SJSA1 (cell line): ENCODE measurements around the gene CCDC144A. TPM values are rescaled to one million over a fixed set of nuclear protein-coding genes. Genes with fewer than 3 reads are reported as not detected.
"Not testable (repeated sequence)": the region's sequence is repeated elsewhere in the genome, so short reads cannot be mapped to it uniquely, and the experiment has no call there.

ENCODE experiments used
- DNase-seq, 2 experiments: peaks; one replicate each; pipeline ENCODE4 v3.0.0-alpha.2; 2015 to 2020; ENCODE audit warnings: low spot score in 2 of 2, low read depth in 1 of 2
- H3K27ac ChIP-seq: fragments of 250-450 bp; sonication (Bioruptor Pico); 2 replicates; pipeline ENCODE4 v1.5.1; 2020; ENCODE audit warnings: mild to moderate bottlenecking, moderate library complexity
- H3K27me3 ChIP-seq: fragments of 250-450 bp; sonication (Bioruptor Pico); replicated peaks from 2 replicates; pipeline ENCODE4 v1.5.1; 2020; ENCODE audit warnings: mild to moderate bottlenecking, moderate library complexity
- H3K36me3 ChIP-seq: fragments of 250-450 bp; sonication (Bioruptor Pico); 2 replicates; pipeline ENCODE4 v1.5.1; 2020; ENCODE audit warnings: mild to moderate bottlenecking
- H3K4me1 ChIP-seq: fragments of 250-450 bp; sonication (Bioruptor Pico); replicated peaks from 2 replicates; pipeline ENCODE4 v1.6.1; 2021; ENCODE audit warnings: mild to moderate bottlenecking
- H3K4me3 ChIP-seq: fragments of 250-450 bp; sonication (Bioruptor Pico); 2 replicates; pipeline ENCODE4 v1.5.1; 2020; ENCODE audit warnings: mild to moderate bottlenecking
- H3K9me3 ChIP-seq: fragments of 250-450 bp; sonication (Bioruptor Pico); replicated peaks from 2 replicates; pipeline ENCODE4 v1.5.1; 2020; ENCODE audit warnings: mild to moderate bottlenecking
- total RNA-seq: library from RNA; depleted of rRNA; stranded (reverse); fragments of >200 nt; shearing (Covaris generic); gene quantifications from 2 replicates; pipeline ENCODE4 v1.2.3, GENCODE V29; 2014; rRNA removed

Gene CCDC144A
- total RNA-seq, 1 experiment from 2014 or later, result 0.61 TPM

DNA sequence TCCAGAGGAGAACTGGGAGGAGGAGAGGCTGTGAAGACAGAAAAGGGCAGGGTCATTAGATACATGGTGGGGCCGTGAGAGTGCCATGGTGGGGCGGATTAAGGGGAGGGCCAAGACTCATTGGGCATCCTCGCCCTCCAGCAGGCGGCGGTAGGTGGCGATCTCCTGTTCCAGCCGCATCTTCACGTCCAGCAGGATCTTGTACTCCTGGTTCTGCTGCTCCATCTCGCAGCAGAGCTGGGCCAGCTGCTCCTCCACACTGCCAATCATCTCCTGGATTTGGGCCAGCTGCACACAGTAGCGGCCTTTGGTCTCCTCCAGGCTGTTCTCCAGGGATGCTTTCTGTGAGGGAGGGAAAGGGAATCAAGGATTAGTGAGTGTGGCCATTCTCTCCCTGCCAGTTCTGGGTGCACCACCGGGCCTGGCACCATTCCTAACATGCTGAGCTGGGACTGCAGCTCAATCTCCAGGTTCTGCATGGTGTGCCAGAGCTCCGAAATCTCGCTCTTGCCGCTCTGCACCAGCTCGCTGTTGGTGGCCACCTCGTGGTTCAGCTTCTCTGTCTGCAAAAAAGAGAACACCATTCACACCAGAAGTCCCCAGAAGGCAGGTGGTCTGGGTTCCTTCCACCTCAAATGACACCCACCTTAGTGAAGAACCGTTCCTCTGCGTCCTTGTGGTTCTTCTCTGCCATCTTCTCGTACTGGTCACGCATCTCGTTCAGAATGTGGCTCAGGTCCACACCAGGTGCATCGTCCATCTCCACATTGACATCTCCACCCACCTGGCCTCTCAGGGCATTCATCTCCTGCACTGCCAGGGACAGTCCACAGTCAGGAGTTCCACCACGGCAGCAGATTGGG lies 129.0 kb downstream of the CCDC144A start:
- no peaks in the 10 kb centered on the region for H3K4me1 ChIP-seq
- DNase-seq, result no peak
- no peaks in the 10 kb centered on the region for H3K9me3 ChIP-seq
- no peak overlapping the region for H3K27ac ChIP-seq
- no peaks in the 10 kb centered on the region for H3K36me3 ChIP-seq
- no peaks in the 10 kb centered on the region for H3K27me3 ChIP-seq
- no peak overlapping the region for H3K4me3 ChIP-seq

- H3K4me3 ChIP-seq, result no peak overlapping the region
- no peaks in the 10 kb centered on the region for H3K27me3 ChIP-seq
- no peaks in the 10 kb centered on the region for H3K36me3 ChIP-seq
- no peak for DNase-seq
- H3K9me3 ChIP-seq, result no peaks in the 10 kb centered on the region
- H3K4me1 ChIP-seq, result no peaks in the 10 kb centered on the region
- H3K27ac ChIP-seq, result no peak overlapping the region
These were observed 130.3 kb downstream of the CCDC144A start for GRCh38 chr17:16820161-16820877.

DNA sequence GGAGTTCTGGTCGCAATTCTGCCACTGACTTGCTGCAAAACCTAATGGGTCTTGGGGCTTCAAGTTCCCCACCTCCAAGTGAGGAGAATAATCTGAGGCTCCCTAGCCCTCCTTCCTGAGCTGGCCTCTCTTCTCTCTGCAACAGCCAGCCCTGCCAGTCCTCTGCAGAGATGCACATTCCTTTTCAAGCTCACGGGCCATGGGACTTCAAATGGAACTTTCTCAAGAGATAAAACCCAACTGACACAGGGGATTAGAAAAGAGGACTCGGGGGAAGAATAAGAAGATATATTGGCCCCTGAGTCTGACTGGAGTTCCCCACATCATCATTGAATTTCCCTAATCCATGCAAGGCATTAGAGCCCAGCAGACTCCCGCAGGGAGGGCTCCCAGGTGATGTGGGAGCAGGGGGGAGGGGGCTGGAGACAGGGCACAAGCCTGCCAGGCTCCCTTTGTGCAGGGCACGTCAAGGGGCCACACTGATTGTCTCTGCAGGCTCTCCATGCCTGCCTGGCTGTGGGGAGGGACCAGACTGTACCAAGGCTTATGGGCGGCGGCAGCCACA lies 131.0 kb downstream of the CCDC144A start:
- DNase-seq, result no peak
- Histone ChIP-seq H3K4me1 (no peaks in the 10 kb centered on the region), H3K27me3 (no peaks in the 10 kb centered on the region), H3K36me3 (no peaks in the 10 kb centered on the region), H3K27ac (no peak overlapping the region), H3K9me3 (no peaks in the 10 kb centered on the region), H3K4me3 (no peak overlapping the region)

- H3K4me1 ChIP-seq, result not testable (repeated sequence)
These were observed 132.1 kb downstream of the CCDC144A start for GRCh38 chr17:16822133-16822532.

GRCh38 chr17:16823768-16824406 lies 133.8 kb downstream of the CCDC144A start:
- H3K9me3 ChIP-seq, H3K4me1 ChIP-seq, H3K36me3 ChIP-seq, H3K27ac ChIP-seq, H3K27me3 ChIP-seq, H3K4me3 ChIP-seq, DNase-seq: not testable (repeated sequence)

More at GRCh38 chr17:16822133-16822532, 132.1 kb downstream of the CCDC144A start:
- H3K27ac ChIP-seq, H3K27me3 ChIP-seq, DNase-seq, H3K9me3 ChIP-seq, H3K4me3 ChIP-seq, H3K36me3 ChIP-seq: not testable (repeated sequence)

Other genes starting within 250 kb of the CCDC144A start
- 0.39 TPM in 1 of 2 replicates, not detected in the other for gene LRRC75A, start 198.0 kb upstream of the CCDC144A start, total RNA-seq
- gene ZNF287, start 121.0 kb upstream of the CCDC144A start, total RNA-seq, result 4.5 and 6.4 TPM in 2 replicates
- 1.3 and 3.9 TPM in 2 replicates for gene ZNF624, start 36.4 kb upstream of the CCDC144A start, total RNA-seq